H4 (cell line): ENCODE measurements around the gene GPR32. TPM values are rescaled to one million over a fixed set of nuclear protein-coding genes. Genes with fewer than 3 reads are reported as not detected.
"Not testable (repeated sequence)": the region's sequence is repeated elsewhere in the genome, so short reads cannot be mapped to it uniquely, and the experiment has no call there.

Experiments
- DNase-seq: peaks from one replicate; pipeline ENCODE4 v3.0.0-alpha.2; 2015; ENCODE audit warnings: low spot score
- total RNA-seq: library from RNA; depleted of rRNA; stranded (reverse); fragments of >200 nt; shearing (Covaris generic); gene quantifications from 2 replicates; pipeline ENCODE4 v1.2.3, GENCODE V29; 2014; rRNA removed

GPR32 gene, protein sequence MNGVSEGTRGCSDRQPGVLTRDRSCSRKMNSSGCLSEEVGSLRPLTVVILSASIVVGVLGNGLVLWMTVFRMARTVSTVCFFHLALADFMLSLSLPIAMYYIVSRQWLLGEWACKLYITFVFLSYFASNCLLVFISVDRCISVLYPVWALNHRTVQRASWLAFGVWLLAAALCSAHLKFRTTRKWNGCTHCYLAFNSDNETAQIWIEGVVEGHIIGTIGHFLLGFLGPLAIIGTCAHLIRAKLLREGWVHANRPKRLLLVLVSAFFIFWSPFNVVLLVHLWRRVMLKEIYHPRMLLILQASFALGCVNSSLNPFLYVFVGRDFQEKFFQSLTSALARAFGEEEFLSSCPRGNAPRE
- not detected in 2 replicates for total RNA-seq

DNA sequence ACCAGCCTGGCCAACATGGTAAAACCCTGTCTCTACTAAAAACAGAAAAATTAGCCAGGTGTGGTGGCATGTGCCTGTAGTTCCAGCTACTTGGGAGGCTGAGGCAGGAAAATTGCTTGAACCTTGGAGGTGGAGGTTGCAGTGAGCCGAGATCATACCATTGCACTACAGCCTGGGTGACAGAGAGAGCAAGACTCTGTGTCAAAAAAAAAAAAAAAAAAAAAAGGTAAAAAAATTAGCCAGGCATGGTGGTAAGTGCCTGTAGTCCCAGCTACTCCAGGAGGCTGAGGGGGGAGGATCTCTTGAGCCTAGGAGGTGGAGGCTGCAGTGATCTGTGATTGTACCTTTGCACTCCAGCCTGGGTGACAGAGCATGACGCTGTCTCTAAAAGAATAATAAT lies at the start of gene GPR32:
TSS of gene GPR32 (plus strand) at position 301 of the 400 bp plus-strand sequence. CDS start 137 bp downstream, outside the sequence.
- DNase-seq = not testable (repeated sequence)

DNA sequence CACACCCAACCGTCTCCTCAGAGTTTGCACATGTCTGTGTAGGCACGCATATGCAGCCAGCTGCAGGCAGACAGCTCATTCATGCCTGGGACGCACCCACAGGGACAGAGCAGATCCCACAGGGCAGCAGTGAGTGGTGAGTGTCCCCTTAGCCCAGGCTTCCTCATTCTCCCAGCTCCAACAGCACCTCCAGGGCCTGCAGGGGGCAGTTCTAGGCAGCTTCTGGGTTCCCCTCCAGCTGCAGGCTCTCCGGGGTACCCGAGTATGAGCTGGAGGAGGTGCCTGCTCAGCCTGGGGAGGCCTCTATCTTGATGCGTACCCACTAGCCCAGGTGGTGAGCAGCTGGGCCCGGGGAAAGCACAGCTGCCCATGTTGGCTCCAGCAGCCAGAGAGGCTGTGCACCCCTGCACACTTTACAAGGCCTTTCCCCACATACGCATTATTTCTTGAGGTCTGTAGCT lies 49.3 kb upstream of the GPR32 start:
- DNase-seq = peak; percentile 42

- peak; percentile 44 for DNase-seq
These were observed 48.7 kb upstream of the GPR32 start for GRCh38 chr19:50721441-50722137.

DNA sequence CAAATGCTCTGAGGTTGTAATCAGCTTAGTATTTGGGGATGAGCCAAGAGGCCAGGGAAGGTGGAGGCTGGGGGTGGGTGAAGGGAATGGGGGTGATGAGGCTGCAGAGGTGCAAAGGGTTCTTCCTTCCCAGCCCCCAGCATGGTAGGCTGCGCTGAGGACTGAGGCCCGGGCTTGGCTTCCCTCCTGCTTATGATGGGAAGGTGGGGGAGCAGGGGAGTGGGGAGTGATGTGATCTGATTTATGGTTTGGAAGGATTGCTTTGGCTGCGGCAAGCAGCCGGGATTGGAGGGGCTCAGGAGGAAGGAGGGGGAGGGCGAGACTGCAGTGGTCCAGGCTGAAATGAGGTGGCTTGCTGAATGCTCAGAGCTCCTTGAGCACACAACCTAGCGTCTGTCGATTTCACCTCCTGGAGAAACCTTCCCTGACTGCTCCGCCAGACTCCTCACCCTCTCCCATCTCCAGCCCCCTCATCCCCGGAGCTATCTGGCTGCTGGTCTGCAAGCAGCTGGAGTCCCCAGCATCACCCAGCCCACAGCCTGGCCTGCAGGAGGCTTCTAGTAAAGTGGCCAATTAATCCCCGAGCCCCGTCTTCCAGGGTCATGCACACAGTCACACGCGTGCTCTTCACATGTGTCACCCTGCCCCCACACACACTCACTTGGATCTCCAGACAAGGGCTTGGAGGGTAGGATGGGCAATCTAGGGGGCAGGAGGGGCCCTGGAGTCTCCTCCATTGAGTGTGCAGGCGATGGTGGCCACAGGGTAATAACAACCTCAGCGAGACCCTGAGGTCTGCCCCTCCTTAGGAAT lies 47.9 kb upstream of the GPR32 start:
- peak; percentile 19 for DNase-seq

DNA sequence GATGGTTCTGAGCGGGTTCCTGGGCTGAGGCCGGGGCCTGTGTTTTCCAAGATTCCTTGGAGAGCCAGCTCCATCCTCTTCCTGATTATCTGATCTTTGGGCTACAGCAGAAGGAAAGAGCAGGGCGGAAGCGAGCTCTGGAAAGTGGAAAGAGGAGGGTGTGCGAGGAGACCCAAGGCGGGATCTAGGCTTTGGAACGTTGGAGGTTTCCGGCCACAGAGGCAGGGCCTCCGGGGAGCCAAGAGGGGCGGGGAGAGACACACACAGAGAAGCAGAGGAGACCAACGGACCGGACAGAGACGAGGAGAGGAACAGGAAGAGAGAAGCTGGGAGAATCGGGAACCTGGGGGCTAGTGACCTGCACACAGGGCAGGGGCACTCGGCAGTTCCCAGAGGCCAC lies 47.2 kb upstream of the GPR32 start, which contains the start of gene CLEC11A:
TSS of gene CLEC11A (plus strand) at position 296 of the 400 bp plus-strand sequence. CDS start 162 bp downstream, outside the sequence.
- peak; percentile 7 for DNase-seq

DNA sequence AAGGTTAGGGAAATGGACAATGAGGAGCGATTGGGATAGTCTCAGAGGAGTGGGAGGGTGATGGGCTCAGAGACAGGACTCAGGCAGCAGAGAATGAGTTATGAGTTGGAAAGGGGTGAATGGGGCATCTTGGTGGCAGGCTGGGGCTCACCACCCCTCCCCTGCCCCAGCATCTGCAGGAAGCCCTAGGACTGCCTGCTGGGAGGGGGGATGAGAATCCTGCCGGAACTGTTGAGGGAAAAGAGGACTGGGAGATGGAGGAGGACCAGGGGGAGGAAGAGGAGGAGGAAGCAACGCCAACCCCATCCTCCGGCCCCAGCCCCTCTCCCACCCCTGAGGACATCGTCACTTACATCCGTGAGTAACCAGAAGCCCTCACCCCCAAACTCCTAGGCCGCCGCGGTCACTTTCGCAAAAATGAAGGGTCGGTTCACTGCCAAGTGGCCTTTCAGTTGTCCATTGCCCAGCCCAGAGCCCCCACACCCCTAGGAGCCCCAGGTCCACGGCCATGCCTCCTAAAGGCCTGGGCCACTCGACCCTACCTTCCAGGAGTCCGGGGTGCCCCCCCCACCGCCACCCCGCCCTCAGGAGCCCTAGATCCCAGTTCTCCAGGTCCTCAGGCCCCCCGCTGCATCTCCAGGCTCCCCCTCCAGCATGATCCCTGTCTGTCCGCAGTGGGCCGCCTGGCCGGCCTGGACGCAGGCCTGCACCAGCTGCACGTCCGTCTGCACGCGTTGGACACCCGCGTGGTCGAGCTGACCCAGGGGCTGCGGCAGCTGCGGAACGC lies 46.3 kb upstream of the GPR32 start:
- DNase-seq = peak; percentile 13

DNA sequence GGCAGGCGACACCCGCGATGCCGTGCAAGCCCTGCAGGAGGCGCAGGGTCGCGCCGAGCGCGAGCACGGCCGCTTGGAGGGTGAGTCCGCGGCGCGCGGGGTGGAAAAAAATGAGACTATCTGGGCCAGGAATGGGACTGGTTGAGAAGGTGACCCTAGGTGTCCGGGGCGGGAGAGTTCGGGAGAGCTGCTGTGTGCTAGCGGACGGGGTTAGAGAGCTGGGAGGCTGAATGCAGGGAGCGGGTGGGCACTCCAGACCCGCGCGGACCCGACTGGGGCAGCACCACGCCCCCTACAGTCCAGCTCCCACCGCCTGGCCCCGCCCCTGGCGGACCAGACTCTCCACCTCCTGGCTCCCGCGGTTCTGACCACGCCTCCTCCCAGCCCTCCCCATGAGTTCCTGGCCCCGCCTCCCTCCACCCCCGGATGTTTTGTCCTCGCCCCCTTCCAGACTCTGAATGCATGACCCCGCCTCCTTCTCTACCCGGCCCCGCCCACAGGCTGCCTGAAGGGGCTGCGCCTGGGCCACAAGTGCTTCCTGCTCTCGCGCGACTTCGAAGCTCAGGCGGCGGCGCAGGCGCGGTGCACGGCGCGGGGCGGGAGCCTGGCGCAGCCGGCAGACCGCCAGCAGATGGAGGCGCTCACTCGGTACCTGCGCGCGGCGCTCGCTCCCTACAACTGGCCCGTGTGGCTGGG lies 45.6 kb upstream of the GPR32 start:
- DNase-seq = peak; percentile 100

DNA sequence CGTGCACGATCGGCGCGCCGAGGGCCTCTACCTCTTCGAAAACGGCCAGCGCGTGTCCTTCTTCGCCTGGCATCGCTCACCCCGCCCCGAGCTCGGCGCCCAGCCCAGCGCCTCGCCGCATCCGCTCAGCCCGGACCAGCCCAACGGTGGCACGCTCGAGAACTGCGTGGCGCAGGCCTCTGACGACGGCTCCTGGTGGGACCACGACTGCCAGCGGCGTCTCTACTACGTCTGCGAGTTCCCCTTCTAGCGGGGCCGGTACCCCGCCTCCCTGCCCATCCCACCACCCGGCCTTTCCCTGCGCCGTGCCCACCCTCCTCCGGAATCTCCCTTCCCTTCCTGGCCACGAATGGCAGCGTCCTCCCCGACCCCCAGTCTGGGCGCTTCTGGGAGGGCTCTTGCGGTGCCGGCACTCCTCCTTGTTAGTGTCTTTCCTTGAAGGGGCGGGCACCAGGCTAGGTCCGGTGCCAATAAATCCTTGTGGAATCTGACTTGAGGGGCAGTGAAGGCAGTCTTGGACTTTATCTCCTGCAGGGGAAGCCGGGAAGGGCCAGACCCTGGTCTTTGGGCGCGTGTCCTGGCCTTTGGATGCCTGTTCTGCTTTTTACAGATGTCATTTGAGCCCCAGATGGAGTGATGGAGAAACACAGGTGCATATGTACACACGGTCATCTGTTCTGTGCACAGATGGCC lies 44.9 kb upstream of the GPR32 start:
- peak; percentile 27 for DNase-seq

GRCh38 chr19:50725911-50726230 lies 44.4 kb upstream of the GPR32 start:
- no peak for DNase-seq

- DNase-seq = peak; percentile 8
These were observed 42.1 kb upstream of the GPR32 start for GRCh38 chr19:50728084-50728737.

DNA sequence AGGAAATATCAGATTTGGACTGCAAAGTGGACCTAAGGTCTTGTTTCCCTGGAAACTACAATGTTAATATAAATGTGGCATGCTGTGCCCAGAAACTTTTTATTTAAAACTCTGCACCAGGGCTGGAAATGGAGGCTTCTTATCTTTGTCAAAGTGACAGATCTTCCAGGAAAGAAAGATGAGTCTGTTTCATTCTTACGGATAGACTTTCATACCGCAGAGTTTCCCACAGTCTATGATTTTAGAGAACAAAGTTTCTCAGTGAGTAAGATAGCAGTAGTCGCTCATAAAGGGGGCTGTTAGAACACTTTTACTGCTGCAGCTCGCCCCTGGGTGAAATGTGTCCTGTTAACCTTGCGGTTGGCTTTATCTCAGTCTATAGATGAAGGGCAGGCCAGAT lies 40.4 kb upstream of the GPR32 start:
- DNase-seq = no peak

GRCh38 chr19:50735869-50736268 lies 34.4 kb upstream of the GPR32 start:
- no peak for DNase-seq

- DNase-seq = no peak
These were observed 33.9 kb upstream of the GPR32 start for GRCh38 chr19:50736338-50736737.

GRCh38 chr19:50739132-50739913 lies 30.9 kb upstream of the GPR32 start:
- DNase-seq = no peak

- DNase-seq = no peak
These were observed 30.3 kb upstream of the GPR32 start for GRCh38 chr19:50739914-50740426.

- DNase-seq = no peak
These were observed 28.9 kb upstream of the GPR32 start for GRCh38 chr19:50741179-50741933.

- no peak for DNase-seq
These were observed 26.7 kb upstream of the GPR32 start for GRCh38 chr19:50743537-50743936.

DNA sequence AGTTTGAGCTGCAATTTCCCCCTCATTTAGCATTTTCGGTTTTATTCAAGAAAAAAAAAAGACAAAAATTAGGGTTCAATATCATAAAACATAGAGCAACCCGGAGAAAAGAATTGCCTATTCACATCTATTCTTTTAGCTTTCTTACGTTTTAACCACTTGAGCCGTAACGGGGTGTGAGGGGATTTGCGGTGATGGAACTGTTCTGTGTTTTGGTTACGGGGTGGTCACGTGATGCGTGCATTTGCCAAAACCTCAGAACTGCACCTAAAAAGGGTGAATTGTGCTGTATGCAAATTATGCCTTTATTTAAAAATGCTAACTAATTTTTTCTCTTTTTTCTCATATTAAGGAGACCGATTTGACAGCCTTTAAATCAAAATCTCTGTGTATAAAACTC lies 25.0 kb upstream of the GPR32 start:
- DNase-seq = no peak
